Eye (tissue), 1 donor: ENCODE measurements around the gene TRIM45.
A peak's percentile ranks its signal among the peaks of the same experiment; 100 is the strongest.
"Not testable (repeated sequence)": the region's sequence is repeated elsewhere in the genome, so short reads cannot be mapped to it uniquely, and the experiment has no call there.

Experiments
- DNase-seq: peaks from one replicate; pipeline ENCODE4 v3.0.0-alpha.2; 2015

TRIM45 gene

DNA sequence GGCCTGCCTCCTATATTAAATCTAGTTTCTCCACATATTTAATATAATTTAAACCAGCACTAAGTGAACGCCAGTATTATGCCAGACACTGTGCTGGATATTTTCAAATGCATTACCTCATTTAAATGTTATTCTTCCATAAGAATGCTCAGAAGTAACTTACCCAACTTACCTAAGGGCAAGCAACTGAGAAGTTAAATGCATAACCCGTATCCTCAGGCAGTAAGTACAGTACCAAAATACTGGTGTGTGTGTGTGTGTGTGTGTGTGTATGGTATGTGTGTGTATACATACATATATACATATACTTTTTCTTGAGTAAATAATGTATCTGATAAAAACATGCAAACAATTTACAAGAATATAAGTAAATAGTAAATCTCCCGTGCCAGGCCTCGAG lies 9.0 kb upstream of the TRIM45 start:
- DNase-seq: no peak

DNA sequence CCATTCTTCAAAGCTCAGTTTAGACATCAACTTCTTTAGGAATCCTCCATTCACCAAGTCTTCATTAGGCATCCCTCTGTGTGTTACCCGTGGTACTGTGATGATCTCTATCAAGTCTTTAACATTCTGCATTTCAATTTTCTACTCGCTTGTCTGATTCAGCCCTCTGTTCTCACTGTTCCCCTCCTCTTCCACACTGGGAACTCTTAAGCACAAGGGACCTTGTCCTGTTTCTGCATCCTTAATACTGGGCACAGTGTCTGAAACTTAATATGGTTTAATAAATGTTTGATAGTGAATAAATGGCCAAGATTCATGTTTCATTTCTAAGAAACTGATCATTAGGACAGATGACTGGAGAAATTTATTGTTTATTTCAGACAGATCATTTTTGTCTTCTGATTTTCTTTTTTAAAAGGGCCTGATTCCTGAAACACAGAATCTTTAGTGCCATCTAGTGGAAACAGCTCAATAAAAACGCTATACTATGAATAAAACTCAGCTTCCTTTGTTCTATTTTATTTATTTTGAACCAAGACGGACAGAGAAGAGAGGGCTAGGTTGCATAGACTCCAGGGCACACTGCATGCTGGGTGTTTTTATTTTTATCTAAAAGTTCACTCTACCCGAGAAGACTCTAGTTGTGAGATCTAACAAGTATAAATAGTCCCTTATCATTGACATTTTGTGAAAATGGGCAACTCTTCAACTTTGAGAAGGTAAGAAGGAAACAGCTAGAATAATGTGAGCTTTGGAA lies 7.0 kb upstream of the TRIM45 start:
- peak; percentile 79 for DNase-seq

DNA sequence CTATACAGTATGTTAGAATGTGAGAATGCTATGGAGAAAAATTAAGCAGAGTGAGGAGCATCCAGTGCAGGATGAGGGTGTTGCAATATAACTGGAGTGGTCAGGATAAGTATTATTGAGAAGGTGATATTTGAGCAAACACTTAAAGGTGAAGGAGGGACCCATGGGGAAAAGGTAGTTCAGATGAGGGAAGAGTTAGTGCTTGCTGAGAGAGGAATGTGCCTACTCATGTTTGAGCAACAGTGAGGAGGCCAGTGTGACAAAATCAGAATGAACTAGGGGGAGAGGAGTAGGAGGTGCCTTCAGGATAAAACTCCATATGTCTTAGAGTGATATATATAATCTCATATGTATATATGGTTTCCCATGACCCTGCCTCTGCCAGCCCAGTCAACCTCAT lies 6.2 kb upstream of the TRIM45 start:
- no peak for DNase-seq

DNA sequence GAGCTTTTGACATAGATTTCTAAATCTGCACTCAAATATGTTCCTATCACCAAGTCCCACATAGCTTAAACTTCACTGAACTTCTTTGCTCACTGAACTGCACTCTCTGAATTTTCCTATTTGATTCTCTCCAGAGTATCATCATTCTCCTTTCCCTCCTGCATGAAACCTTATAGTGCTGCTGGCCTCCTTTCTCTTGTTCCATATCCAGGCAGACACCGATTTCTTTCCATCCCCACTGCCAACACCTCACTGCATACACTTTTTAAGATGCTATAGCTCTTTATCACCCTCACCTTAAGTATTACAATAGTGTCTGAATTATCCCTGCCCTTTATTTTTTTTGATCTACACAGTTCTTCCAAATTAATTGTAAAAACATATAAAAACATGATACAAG lies 3.1 kb upstream of the TRIM45 start:
- DNase-seq: no peak

DNA sequence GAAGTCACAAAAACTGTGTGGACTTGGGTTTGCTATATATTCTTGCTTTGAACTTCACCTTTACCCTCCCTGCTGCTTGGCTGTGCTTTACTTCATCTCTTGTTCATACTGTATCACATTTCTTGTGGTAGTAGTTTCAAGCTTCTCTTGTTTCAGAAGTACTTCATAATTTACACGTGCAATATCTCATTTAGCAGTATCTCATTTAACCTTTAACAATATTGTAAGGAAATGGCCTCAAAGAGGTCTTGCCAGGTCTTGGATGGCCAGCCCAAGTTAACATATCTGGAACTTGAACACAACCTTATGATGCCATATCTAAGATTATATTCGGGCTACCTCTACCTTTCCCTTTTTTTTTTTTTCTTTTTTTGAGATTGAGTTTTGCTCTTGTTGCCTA lies 1.7 kb upstream of the TRIM45 start:
- no peak for DNase-seq

DNA sequence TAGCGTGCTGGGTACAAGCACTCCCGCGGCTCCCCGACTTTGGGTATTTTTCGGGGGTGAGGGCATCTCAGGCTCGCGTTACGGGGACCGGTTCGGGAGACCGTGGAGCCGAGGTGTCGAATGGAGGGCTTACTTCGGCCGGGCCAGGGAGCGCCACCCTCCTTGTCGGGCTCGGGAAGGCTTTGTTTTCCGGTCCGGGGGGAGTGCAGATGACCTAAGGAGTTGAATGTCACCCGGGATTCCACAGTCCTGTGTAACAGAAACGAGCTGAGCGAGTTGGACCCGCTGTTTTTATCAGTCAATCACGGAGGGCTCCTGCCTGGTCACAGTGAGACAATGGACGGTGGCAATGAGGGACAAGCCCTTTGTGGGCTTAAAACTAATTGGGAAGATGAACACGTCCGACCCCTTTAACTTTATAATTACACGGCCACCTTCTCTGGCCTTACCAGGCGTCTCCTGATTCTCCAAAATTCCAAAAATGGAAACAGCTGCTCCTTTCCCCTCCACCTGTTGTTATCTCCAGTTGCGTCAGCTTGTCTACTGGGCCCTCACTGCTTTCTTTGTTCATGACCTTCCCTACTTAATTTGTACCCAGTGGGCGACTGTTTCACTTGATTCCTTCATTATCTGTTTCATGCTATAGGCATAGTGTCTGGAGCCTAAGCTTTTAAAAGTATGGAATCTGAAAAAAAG lies 929 bp upstream of the TRIM45 start:
- DNase-seq: peak; percentile 89

DNA sequence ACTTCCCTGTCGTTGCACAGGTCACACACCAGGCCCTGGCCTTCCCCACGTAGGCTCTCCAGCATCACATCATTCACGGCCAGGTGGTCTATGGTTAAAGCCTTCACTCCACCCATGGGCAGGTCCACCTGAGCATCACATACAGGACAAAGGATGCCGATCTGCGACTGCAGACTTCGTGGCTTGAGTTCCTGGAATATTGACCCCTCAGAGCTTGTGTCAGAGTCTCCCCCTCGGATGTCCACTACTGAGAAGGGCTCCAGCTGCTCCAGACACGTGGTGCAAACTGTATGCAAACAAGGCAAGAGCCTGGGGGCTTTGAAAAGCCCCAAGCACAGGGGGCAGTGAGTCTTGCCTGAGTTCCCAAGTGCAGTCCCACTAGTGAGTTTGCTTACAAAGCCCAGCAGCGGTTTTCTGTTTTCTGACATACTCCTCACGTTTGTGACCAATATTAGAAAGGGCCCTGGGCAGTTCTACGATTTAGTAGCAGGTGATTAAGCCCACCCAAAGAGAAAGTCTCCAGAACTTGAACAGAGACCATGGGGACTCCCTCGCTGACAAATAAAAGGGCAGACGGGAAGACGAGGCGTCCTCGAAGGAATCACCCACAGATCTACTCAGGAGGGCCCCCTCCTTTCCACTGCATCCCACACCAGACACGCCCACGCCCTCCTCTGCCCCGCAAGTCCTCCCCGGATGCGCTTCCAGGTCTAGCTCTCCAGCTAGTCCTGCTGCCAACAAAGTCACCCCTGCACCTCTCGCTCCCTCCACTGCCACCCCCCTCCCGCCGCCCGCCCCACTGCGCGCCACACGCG lies 568 bp downstream of the TRIM45 start:
- no peak for DNase-seq

DNA sequence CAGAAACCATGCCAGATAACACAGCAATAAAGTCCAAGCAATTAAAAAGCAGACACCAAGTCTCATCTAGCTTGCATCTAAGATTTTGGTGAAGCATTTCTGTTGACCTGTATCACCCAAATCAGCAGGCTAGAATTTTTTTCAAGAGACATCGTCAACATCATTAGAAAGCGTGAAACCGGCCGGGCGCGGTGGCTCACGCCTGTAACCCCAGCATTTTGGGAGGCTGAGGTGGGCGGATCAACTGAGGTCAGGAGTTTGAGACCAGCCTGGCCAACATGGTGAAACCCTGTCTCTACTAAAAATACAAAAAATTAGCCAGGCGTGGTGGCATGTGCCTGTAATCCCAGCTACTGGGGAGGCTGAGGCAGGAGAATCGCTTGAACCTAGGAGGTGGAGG lies 2.4 kb downstream of the TRIM45 start:
- not testable (repeated sequence) for DNase-seq

DNA sequence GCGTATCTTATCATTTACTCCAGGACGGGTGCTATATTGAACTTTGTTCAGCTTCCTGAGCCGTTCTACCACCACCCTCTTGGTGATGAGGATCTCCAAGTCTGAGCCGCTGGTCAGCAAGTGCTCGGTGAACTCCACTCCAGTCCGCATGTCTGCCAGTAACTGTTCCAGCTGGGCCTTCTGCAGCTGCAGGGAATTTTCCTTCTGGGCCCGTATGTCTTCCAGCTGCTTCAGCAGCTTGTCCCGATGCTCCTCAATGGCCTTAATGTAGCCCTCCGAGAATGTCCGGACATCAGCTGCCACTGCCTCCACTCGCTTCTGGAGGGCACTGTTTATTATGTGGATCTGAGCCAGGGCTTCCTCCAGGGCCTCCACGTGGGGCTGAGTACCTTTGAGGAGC lies 3.4 kb downstream of the TRIM45 start:
- DNase-seq: no peak

DNA sequence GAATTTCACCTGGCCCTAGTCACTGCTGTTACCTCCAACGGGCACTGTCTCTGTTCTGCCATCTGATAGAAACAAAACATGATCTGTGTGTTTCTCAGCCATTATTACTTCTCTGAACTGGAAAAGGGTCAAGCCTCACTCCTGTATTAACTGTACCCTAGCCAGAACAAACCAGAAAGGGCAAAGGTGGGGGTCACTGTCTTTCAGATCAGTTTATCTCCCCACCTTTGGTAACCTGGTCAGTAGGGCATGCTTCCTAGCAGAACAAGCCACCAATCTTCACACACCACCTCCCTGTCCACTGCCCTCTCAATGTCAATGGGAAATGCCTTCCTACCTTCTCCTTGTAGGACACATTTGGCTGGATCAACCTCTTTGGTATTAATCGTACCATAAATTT lies 3.9 kb downstream of the TRIM45 start:
- DNase-seq: no peak

DNA sequence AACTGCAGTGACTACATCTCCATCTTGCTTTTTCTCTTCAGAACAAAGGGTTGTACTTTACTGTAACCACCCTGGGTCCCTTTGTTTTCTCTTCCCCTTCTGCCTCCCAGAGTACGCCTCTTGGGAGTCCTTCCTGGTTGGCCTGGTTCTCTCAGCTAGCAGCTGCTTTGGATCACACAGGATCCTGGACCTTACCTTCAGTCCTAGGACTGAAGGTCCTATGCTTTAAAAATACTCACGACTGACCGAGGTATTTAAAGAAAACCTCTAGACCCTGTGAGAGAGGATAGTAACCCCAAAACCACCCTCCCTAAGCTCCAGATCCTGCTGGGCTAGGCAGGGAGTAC lies 4.8 kb downstream of the TRIM45 start:
- no peak for DNase-seq

DNA sequence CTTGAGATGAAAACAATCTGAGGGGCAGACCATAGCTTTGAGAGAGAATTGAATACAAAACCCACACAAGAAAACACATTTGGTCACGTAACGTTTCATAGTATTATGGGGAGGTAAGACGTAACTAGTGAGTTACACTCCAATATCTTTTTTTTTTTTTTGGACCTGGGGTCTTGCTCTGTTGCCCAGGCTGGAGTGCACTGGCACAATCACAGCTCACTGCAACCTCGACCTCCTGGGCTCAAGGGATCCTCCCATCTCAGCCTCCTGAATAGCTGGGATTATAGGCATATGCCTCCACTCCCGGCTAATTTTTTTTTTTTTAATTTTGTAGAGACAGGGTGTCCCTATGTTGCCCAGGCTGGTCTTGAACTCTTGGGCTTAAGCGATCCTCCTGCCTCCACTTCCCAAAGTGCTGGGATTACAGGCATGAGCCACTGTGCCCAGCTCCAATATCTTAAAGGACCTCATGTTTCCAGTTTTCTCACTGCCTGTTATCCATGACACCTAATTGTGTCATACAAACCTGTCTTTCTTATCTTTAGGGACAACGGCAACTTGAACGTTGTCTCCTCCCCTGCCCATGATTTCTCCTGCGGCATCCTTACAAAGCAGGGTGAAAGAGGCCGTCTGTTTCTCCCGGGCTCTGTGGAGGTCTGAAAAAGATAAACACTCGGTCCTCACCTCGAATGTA lies 5.3 kb downstream of the TRIM45 start:
- no peak for DNase-seq

DNA sequence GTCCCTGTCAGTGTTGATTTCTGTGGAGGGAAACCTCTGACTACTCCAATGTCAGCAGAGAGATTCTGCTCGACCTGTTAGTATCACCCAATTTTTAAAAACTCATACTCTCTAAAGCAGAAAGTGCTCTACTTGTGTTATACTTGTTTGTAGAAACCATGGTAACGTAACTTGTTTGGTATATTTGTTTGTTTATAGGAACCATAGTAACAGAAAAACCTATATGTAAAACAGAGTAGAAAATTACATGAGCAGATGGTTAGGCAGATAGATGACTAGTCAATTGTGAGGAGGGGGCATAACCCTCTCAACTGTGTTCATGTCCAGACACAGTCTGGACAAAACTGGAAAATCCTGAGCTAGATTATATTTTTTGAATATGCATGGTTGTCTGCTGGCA lies 6.7 kb downstream of the TRIM45 start:
- no peak for DNase-seq

DNA sequence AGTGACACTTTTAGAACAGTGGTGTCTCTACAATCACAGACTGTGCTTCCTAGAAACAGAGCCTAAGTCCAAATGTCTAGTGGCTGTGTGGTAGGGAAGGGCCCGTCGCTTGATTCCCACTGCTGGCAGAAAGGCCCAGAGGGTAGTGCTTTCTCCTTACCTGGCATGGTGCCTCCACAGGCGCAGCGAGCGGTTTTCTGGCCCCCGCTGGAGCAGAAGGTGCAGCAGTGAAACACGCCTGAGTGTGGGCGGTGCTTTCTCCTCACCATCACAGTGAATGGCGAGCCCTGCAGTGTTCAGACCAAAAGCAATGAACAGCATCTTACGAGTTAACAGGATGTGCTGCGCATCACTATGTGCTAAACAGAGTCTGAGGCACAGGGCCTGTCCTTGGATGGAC lies 8.3 kb downstream of the TRIM45 start:
- DNase-seq: no peak

DNA sequence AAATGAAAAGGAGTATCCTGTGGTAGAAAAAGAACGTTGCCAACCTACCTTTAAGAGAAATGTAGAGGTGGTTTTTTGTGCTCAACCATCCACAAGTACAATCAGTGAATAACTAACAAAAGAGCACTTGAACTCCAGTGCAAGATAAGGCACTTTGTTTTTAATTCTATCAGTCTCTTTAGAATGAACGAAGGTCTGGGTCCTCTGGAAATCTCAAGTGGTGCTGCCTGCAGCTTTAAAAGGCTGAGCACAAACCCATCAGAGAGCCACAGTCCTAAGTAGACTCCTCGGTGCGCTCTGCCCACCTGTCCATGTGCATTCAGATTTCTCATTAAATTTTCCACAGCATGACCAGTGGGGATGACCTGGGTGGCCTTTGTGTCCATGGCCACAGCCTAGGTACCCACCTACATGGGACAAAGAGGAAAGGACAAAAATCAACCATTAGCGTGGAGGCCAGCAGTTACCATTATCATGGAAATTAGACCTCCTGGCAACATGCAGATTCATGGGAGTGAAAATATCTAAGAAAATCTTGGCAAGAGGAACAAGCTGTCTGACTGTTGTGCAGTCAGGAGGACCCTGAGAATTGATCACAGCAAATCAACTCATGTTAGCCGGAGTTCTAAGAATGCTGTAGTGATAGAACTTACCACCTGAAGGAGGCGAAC lies 9.4 kb downstream of the TRIM45 start:
- no peak for DNase-seq

DNA sequence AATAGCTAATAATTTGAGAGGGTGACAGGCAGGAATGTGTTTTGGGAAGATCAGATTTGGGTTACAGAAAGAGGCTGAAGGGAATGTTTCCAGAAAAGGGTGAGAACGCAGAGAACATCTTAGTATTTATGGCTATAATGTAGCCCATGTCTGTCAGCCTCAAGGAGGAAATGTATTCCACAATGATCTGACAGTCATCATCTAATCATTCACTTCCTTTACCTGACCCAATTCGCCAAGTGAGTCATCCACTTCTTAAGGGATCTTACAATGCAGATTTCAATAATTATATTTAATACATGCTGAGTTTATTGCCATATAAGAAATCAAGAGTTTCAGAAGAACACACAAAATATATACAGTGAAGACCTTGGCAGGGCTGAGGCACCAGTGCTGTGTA lies 10.8 kb downstream of the TRIM45 start:
- no peak for DNase-seq

DNA sequence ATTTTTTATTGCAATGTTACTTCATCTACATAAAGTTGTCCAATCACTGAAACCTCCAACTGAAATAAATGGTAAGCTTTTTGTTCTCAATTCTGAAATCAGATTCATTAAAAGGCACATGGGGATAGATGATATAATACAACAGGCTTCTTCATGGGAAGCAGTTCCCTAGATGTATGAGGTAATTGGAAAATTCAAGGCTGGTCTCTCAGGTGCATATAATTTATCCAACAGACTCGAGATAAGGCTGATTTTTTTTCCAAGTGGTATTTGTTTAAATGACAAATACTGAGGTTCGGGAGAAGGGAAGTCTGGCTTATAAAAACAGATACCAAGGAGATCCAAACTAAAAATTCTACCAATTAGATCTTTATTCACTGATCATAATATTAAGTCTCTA lies 14.2 kb downstream of the TRIM45 start:
- no peak for DNase-seq

DNA sequence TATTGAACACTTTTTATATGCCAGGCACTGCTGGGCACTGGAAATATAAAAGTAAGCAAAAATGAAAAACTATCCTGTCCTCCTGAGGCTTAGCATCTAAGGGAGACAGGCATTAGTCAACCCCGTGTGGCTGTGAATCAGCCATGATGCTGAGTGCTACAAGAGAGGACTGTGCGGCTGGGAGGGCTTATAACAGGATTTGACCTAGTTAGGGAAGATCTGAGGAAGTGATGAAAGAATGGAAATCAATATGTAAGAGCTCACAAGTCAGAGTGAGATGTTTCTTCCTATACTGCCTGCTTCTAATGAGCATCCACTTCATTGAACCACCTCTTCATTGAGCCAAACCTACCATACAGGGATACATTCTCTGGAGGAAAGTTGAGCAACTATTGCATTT lies 15.1 kb downstream of the TRIM45 start:
- peak; percentile 29 for DNase-seq

DNA sequence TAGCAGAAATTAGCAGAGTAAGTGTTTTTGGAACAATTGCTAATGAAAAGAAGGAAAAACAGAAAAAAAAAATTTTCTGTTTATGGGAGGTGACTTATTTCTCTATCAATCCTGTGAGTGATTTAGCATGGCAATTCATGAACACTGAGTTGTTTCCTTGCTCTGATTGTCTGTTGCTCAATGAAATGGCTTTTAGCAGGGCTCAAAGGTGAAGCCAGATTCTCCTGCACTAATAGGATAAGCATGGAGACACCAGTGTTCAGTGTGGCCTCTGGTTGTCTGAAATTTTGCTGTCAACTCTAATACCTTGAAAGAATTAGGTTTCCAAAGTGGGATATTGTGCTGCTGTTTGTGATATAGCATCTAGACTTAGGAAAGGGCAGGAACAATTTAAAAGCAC lies 15.8 kb downstream of the TRIM45 start:
- DNase-seq: no peak

DNA sequence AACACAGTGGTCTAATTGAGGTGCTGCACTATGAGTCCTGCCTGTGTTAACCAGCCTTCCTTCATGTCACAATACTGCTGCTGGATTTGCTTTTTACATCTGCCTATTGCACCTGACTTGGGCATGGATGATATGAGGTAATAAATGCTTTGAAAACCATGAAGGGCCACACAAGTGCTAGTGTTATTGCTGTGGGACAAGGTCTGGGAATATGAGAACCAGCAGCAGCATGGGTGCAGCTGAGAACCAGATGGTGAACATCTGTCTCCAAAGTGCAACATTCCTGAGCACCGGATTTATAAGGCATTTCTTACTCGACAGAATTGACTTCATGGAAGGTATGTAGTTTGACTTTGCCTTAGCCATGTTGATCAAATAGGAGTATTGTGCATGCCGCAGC lies 16.6 kb downstream of the TRIM45 start:
- no peak for DNase-seq

DNA sequence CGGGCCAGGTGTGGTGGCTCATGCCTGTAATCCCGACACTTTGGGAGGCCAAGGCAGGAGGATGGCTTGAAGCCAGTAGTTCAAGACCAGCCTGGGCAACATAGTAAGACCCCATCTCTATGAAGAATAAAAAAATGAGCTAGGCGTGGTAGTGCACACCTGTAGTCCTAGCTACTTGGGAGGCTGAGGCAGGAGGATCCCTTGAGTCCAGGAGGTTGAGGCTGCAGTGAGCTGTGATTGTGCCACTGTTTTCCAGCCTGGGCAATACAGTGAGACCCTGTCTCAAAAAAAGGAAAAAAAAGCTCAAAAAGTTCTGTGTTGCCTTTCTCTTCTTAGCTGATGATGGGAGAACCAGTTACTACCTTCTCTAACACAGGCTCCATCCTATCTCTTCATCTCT lies 19.7 kb downstream of the TRIM45 start:
- not testable (repeated sequence) for DNase-seq

DNA sequence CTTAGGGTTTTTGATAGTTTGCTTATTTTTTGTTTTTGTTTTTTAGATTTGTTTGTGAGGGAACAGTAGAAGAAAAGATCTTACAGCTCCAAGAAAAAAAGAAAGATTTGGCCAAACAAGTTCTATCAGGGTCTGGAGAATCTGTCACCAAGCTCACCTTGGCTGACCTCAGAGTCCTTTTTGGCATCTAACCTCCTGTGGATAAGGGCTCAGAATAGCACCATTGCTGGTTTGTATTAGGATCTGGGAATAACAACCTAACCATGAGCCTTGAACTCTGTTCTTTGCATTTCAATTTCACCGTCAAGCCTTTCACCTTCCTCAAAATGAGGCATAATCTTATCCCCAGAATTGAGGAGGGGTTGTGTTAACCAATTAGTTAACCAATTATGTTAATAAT lies 20.2 kb downstream of the TRIM45 start:
- no peak for DNase-seq
